ENCODE measurements around the gene ADRA2C.
A peak's percentile ranks its signal among the peaks of the same experiment; 100 is the strongest.

Gene ADRA2C

DNA sequence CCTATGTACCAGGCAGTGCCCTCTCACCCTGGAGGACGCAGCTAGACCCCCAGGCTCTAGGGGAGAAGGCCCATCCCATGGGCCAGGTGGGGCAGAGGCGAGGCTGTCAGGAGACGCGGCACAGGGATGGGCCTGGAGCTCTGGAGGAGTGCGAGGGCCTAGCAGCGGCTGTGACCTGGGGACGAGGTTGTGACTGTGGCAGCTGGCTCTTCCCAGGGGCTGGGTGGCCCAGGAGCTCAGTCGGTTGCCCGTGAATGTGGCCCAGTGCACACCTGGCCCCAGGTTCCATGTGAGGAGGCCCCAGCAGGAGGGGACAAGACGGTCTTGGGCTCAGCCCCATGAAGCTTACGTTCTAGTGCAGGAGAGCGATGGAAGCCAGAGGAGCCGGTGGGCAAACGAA is 31.0 kb upstream of the ADRA2C start:
- DNase-seq, result no peak

DNA sequence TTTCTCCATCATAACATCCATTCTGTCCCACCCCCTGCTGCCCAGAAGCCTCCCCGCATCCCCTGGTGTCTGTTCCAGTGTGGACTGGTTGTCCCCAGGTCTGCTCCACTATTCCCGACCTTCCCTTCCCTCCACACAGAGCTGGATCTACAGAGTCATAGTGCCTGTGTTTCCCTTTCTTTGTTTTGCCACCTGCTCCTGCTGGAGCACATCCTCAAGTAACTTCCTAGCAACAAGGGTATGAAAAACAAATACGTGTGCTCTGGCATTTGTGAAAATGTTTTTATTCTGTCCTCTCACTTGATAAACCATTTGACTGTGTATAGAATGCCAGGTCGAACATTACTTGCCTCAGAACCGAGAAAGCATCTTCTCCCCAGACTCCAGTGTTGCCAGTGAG is 29.9 kb upstream of the ADRA2C start:
- no peak for DNase-seq

DNA sequence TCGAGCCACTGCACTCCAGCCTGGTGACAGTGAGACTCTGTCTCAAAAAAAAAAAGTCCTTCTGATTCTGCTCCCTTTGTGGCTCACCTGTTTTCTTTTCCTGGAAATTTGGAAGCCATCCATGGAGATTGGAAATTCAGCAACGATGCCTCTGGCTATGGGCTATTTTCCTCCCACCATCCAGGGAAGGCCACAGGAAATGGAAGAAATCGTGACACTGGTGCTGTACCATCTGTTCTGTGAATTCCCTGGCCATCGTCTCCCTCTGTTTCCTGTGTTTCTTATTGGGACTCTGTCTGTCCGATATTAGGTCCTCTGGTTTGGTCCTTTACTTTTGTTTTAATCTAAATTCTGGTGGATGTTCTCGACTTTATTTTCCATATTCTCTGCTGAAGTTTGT is 29.4 kb upstream of the ADRA2C start:
- DNase-seq, result no peak

DNA sequence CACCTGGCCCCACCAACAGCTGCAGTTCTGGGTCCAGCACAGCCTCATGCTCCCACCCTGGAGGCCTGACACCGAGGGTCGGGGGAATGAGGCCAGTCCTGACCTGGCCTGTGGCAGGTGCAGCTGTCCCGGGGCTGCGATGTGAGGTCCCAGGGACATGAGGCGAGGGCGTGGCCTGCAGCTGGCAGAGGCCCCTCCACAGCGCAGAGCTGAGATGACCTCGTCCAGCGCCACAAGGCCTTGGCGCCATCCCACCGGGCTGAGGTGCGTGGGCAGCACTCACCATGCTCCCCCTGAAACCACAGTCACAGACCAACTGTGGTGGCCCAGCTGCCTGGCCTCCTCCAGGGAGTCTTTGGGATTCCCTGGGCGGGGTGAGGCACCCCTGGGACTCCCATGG is 26.6 kb upstream of the ADRA2C start:
- no peak for DNase-seq

DNA sequence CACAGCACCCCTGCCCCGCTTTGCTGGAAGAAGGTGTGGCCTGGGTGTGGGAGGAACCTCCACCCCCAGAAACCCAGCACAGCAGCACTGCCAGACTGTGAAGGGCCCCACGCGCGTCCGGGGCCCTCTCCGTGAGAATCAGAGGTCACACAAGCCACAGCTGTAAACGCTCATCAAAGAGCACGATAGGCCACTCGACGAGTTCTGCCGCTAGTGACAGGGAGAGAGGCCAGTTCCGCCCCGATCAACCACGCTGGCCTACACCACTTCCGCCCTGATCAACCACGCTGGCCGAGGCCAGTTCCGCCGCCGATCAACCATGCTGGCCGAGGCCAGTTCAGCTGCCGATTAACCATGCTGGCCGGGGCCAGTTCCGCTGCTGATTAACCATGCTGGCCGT is 25.9 kb upstream of the ADRA2C start:
- DNase-seq, result no peak

DNA sequence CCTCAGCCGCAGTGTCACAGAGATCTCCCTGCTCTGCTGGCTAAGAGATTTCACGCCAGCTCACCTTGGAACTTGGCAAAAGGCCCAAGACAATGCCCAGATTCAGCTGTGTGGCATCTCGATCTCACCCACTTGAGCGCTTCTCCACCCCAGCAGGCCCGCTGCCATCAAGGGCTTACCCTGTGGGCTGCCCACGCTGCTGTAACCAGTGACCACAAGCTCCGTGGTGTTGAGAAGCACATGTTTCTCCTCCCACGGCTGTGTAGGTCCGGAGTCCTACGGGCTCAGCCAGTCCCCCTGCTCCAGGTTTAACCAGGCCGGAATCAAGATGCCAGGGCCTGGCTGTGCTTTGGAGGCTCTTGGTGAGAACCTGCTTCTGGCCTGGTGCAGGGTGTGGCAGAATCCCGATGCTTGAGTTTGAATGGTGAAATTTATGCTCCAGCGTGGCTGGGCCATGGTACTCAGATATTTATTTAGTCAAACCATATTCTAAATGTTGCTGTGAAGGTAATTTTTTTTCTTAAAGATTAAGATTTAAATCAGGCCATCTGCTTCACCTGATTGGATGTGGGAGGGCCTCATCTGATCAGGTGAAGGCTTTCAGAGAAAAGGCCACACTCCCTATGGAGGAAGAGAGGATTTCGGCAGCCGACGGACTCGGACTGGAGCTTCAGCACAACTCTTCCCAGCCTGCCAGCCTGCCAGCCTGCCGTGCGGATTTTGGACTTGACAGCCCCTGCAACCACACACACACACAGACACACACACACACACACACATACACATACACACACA is 24.8 kb upstream of the ADRA2C start:
- no peak for DNase-seq

DNA sequence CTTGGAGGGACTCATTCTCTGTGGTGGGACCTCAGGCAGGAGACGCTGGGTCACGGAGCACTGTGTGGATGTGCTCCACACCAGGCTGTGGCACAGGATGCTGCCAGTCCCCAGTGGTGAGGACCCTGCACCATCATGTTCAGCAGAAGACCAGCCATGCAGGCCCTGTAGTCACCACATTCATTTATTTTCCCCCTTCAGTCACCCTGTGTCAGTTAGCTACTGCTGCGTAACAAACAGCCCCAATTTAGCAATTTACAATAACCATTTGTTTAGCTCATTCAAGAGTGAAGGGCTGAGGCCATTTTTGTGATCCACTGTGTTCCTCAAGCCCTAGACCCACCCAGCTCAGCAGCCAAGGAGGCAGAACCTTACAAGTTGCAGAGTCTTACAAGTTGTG is 23.6 kb upstream of the ADRA2C start:
- DNase-seq, result no peak

DNA sequence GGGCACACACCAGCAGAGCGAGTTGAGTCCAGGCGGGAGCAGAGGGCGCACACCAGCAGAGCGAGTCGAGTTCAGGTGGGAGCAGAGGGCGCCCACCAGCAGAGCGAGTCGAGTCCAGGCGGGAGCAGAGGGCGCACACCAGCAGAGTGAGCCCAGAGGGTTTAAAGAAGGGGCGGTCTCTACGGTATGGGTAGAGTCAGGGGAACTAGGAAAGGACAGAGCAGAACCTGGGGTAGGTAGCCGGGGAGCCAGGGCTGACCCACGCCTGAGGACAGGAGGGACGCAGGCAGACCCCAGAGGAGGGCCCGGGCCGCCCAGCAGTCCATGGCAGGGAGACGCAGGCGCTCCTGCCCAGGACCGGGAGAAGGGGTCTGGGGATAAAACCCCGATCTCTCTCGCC is 22.0 kb upstream of the ADRA2C start:
- no peak for DNase-seq

DNA sequence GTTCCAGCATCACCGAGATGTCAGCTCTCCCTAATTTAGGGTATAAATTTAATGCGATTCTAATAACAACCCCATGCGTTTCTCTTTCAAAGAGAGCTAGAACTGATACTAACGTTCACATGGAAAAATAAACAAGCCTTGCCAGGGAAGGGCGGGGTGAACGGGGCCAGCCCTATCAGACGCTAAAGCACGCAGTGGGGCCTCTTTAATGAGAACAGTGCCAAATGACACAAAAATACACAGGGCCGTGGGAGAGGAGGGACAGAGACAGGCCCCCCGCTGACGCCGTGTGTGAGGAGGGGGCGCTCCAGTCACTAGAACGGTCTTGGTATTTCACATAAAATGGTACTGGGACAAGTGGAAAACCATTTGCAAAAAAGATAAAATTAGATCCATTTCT is 21.3 kb upstream of the ADRA2C start:
- no peak for DNase-seq

DNA sequence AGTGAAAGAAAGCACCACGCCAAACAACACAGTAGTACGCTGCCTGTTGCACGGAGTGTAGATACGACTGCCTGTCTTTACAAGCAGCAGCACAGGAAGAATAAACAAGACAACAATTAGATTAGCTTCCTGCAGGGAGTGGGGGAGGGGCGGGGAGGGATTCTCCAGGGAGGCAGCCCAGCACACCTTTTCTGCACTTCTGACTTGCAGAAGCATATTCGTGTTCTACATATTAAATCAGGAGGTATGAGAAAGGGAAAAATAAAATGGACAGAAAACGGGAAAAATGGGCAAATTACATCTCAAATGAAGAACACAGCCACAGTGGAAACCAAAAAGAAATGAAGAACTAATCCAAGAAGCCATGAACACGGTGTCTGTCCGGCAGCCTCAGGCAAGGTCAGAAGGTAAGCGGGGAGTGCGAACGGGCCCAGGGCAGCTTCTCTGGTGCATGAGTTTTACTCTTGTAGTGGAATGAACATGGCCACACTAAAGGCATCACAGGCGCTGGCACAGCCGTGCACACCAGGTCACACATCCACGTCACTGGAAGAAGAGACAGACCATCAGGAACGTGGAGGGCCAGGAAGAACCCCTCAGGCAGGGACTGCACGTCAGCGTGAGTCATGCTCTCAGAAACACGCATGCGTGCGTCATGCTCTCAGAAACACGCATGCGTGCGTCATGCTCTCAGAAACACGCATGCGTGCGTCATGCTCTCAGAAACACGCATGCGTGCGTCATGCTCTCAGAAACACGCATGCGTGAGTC is 20.1 kb upstream of the ADRA2C start:
- peak; percentile 42 for DNase-seq

DNA sequence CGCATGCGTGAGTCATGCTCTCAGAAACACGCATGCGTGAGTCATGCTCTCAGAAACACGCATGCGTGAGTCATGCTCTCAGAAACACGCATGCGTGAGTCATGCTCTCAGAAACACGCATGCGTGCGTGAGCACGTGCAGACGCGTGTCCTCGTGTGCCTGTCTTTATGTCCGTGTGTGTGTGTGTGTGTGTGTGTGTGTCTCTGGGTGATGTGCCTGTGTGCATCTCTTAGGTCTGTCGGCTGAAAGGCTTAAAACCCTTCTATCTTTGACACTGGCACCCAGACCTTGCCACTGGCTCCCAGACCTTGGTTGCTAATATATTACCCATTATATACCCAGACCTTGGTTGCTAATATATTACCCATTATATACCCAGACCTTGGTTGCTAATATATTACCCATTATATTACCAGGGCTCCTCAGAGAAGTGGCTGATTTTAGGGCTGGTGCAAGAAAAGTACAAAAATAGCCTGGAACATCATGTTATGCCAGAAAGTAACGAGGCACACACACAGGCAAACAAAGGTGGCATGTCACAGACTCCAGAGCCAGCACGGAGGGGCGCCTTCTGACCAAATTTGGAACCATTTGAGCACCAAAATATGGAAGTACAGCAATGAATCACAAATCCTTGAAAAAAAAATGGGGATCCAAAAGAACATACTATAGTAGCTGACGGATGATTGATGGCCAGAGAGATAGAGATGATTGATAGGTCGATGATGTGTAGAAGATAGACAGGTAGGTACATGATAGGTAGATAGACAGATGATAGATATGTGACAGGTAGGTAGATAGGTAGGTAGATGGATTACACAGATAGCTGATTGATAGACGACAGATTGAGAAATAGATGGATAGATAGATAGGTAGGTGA is 19.2 kb upstream of the ADRA2C start:
- no peak for DNase-seq

DNA sequence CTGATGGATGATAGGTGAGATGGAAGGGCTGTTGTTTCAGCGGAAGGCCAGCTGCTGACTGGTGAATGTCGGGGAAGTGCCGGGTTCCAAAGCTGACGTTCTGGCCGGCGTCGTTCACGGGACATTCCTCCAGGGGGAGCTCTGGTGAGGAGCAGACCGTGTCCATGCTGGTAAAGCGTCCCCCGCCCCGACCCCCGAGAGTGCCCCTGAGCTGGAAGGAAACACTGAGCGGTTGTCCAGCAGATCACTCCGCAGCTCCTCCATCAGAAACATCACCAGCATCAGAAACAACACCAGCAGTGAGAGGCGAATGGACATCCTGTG is 18.6 kb upstream of the ADRA2C start:
- DNase-seq, result peak; percentile 15

DNA sequence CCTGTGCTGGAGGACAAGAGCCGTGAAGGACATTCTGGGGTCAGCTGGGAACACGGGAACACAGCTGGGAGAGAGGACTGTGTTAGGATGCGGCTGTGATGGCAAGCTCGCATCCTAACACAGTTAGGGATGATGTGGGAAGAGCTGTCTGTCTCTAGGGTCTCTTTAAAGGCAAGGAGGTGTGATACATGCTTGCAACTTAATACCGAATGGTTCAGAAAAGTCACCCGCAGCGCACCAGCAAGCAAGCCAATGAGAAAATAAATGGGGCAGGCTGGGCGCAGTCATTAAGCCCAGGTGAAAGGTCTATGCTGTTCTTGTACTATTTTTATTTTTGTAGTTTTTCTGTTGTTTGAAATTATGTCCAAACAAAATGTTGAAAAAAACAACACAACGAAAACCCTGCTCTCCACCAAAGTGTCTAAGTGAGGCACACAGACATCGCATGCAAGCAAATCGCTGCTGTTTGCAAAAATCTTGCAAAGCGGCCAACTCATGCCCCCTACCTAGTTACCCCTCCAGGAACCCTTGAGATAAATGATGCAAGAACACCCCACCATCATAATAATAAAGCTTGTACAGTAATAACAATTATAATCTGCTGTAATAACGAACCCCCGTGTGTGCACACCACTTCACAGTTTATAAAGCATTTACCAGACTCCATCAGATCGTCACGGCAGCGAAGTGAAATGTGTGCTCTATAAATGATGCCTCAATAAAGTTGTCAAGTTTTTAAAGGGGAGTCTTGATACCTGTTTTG is 17.9 kb upstream of the ADRA2C start:
- DNase-seq, result no peak

DNA sequence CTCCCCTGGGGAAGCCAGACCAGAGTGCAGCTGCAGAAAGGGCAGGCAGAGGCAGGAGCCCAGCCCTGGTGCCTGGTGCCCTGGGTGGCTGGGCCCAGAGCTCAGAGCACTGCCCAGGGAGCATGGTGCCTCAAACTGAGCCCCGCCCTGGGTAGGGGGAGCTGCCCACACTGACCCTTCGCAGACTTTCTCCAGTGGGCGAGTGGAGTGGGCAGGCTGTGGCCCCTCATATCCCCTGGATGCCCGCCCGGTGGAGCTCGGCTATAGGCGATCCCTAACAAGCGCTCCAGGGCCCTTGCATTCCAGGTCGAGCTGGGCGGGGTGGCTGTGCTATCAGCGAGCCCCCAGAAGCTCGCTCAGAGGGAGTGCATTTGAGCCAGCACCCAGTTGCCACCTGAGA is 17.1 kb upstream of the ADRA2C start:
- DNase-seq, result no peak

DNA sequence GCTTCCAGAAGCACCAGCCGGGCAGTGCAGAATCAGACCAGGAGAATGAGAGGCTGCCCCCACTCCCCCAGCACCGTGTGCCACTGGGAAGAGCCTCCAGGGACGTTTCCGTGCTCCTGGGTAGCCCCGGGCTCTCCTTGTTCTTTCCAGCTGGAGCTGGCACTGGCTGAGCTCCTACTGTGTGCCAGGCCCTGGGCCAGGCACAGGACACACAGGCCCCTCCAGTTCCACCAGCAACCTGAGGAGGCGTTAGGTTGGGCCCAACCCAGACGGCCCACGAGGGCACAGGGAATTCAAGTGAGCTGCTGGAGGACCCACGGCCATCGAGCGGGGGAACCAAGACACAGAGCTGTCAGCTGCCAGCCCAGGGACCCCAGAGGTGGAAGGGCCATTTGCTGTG is 15.9 kb upstream of the ADRA2C start:
- DNase-seq, result no peak

DNA sequence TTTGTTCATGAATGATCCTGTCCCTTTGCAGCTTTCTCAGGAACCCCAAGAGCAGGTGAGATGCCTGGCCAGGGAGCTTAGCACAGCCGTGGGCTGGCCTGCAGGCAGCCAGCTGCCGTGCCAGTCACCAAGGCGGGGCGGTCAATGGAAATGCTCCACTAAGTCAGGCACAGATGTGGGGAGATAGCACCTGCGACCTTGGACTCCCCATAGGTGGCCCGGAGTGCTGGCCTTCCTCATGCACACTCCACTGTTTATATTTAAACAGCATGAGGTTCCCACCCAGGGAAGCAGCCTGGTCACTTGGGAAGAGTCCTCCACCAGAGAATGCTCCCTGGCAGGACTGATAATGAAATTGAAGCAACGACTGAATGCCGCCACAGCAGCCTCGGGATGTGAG is 14.2 kb upstream of the ADRA2C start:
- DNase-seq, result no peak

DNA sequence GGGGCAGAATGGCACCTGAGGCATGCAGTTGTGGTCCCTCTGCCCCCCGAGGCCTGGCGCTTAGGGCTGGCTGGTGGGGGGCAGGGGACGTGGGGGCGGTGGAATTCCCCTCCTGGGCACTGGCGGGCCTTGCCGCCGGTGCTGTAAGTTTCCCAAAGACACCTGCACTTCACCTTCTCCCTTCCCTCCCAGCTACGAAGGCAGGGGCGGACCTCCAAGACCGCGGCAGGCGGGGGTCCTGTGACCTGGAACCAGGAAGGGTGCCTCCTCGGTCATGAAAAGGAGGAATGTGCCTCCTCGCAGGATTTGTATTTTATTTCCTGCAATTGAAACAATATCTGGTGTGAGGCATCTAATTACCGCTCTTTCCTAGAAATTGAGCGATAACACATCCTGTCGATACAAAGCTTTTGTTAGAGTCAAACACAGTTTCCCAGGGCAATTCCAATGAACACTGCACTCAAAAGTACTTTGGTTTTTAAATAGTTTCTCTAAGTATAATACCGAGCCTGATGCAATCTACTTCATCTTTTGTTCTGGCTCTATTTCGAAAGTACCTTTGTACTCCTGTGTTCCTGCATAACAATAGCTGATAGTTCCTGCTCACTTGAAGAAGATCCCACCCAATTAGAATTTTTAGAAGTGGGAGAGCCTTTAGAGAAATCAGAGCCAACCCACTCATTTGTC is 12.3 kb upstream of the ADRA2C start:
- DNase-seq, result no peak

DNA sequence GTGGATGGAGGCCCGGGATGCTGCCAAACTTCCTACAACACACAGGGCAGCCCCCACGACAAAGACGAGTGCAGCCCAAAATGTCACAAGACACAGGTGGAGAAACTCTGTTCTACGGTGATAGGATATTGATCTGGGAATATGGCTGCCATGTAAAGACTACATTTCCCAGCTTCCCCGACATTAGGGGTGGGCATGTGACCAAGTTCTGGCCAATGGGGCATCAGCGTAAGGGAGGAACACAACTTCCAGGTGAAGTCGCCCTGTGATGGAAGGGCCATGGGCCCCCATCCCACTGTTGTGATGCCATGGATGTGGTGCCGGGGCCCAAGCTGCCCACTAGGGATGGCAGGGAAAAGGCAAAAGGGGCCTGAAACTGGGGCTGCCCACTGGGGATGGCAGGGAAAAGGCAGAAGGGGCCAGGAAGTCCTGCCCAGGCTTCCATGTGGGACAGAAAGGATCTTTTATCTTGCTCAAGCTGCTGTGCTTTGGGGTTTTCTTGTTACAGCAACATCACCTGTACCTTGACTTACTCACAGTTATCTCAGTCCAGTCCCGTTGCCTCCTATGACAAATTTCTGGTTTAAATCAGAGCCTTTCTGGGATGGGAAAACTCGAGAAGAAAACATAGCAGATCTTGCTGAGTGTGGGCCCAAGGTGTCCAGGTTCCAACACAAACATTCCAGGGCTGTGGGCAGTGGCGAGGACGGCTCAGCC is 9.7 kb upstream of the ADRA2C start:
- peak; percentile 55 for DNase-seq

DNA sequence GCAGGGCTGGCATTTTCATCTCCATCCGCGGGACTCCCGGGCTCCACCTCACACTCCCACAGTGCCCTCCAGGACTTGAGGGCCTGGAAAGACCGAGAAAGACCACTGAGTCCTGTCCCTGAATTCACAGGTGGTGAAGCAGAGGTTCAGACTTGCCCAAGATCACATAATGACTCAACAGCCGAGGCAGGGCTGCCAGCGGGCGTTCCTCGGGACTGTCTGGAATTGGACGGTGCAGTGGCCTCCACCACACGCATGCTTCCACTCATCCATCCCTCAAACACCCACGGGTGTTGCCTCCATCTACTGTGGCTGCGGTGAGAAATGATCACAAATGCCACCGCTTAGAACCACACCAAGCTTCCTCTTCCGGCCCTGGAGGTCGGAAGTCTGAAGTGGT is 6.9 kb upstream of the ADRA2C start:
- DNase-seq, result no peak

DNA sequence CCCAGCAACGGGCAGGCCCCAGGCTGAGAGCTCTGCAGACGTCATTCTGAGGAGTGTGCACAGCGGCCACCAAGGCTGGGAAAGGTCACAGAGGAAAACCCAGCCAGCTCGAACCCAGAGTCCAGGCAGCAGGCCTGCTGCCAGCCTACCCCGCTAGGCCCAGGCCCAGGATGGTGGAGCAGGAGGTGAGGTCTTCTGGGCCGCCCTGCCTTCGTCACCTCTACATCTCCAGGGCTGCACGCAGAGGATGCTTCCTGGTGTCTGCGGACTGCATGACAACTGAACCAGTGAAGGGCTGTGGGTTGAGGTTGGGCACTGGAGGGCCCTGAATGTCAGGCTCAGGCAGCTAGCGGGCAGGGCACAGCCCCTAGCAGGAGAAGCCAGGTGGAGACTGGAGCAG is 5.8 kb upstream of the ADRA2C start:
- no peak for DNase-seq

DNA sequence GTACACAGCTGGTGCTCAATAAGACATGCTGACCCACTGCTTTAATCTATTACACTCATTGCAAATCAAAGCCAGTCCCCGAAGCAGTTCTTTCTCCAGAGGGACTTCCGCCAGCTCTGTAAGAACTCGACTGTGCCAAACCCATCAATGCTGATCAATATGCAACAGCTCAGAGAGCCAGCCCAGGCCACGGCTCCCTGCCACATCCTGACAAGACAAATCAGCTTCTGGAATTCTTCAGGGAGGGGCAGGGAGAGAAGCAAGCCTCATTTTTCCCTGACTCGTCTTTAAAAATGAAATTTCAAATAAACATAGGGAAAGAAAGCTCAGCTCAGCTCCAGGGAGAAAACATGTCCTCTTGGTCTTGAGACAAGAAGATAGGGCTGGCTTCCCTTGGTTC is 5.3 kb upstream of the ADRA2C start:
- DNase-seq, result no peak

DNA sequence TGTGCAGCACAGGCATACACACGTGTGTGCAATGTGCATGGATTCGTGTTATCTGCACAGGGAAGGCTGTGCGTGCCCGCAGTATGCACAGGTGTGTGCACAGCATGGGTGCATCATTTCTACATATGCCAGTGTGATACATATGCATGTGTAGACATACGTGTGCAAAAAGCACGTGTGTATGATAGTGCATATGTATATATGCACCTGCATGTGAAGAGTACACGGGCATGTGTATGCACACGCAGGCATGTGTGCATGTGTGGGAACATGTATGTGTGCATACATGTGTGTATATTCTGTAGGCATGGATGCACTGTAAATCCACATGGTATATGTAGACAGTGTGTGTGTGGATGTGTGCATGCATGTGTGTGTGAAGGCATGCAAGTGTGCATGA is 3.9 kb upstream of the ADRA2C start:
- no peak for DNase-seq
